LNCAP (cell line): ENCODE measurements around the gene ACTR8.

Experiments
- CTCF ChIP-seq: fragments of 450-650 bp; IDR thresholded peaks from 2 replicates; pipeline ENCODE4 v1.5.1; 2017; ENCODE audit warnings: mild to moderate bottlenecking

The ACTR8 gene

GRCh38 chr3:53899750-53900149 is 17.8 kb upstream of the ACTR8 start:
- no peak for TF ChIP-seq CTCF

GRCh38 chr3:53892286-53892637 is 10.3 kb upstream of the ACTR8 start:
- TF ChIP-seq CTCF: no peak

- no peak for TF ChIP-seq CTCF
Measured at GRCh38 chr3:53891497-53892285, 9.7 kb upstream of the ACTR8 start, which contains the start of gene SELENOK. Gene SELENOK (minus strand): TSS chr3:53891859.

- no peak for TF ChIP-seq CTCF
Measured at GRCh38 chr3:53890726-53891475, 8.9 kb upstream of the ACTR8 start.

GRCh38 chr3:53888232-53888631 is 6.3 kb upstream of the ACTR8 start:
- no peak for TF ChIP-seq CTCF

- TF ChIP-seq CTCF: no peak
Measured at GRCh38 chr3:53887446-53887845, 5.5 kb upstream of the ACTR8 start.

GRCh38 chr3:53885239-53885638 is 3.3 kb upstream of the ACTR8 start:
- TF ChIP-seq CTCF: no peak
